IPS-20b (cell line): ENCODE results near the gene GMPPB.
"Not testable (repeated sequence)": the region's sequence is repeated elsewhere in the genome, so short reads cannot be mapped to it uniquely, and the experiment has no call there.

Source experiments
- H3K27ac ChIP-seq: one replicate; pipeline ENCODE4 v1.5.1; 2013; ENCODE audit warnings: low read length
- H3K27me3 ChIP-seq: 2 replicates; pipeline ENCODE4 v1.6.1; 2013; ENCODE audit warnings: mild to moderate bottlenecking, low read length, inconsistent platforms; ENCODE audit not compliant: insufficient read depth
- H3K36me3 ChIP-seq: 2 replicates; pipeline ENCODE4 v1.6.1; 2013; ENCODE audit warnings: low read depth, mild to moderate bottlenecking, inconsistent platforms, low read length, moderate library complexity; ENCODE audit not compliant: insufficient read depth
- H3K4me1 ChIP-seq: 2 replicates; pipeline ENCODE4 v1.6.1; 2013; ENCODE audit warnings: mild to moderate bottlenecking, control low read depth, inconsistent platforms, low read length, moderate library complexity; ENCODE audit not compliant: insufficient read depth
- H3K4me3 ChIP-seq: 2 replicates; pipeline ENCODE4 v1.5.1; 2013; ENCODE audit warnings: mild to moderate bottlenecking, low read length, inconsistent platforms
- H3K9ac ChIP-seq: 2 replicates; pipeline ENCODE4 v1.6.1; 2013; ENCODE audit warnings: low read depth, mild to moderate bottlenecking, inconsistent platforms, low read length, moderate library complexity
- H3K9me3 ChIP-seq: 2 replicates; pipeline ENCODE4 v1.6.1; 2013; ENCODE audit warnings: mild to moderate bottlenecking, low read depth, low read length, inconsistent platforms; ENCODE audit not compliant: insufficient read depth

The GMPPB gene

DNA sequence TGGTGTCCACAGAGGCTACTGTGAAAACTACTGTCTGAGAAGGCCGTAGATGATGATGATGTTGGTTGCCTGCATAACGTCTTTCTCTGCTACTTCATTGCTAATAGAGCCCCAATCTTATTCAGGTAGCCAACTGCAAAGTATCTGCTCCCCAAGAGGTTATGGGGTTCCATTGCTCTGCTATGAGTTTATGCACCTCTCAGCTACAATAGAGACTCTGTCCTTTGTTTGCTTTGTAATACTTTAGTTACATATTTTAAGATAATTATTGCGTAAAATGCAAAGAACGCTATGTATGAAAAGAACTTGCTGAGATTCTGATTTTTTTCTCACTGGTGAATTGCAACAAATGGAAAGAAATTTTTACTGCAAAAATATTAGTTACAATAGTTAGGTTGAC lies 27.8 kb upstream of the GMPPB start:
- Histone ChIP-seq H3K9me3 (no peaks in the 10 kb centered on the region), H3K27ac (no peak overlapping the region), H3K4me1 (no peaks in the 10 kb centered on the region; the same call in 1 of the 2 replicates), H3K27me3 (no peaks in the 10 kb centered on the region), H3K9ac (no peak overlapping the region), H3K36me3 (peaks cover 17% of the 10 kb centered on the region), H3K4me3 (no peak overlapping the region)

DNA sequence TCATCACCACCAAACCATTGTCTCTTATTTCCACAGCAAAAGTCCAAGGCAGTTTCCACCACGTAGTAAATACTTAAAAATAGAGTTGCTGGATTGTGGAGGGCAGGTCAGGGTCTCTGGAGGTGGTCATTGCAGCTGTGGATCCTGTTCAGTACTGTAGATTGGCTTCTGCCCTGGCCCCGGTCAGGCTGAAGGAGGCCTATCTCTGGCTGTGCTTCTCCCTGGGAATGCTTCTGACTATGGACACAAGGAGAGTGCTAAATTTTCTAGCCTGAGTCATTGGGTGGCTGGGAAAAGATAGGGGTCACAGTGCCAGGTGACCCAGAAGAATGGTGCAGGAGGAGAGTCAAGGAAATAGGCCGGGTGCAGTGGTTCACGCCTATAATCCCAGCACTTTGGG lies 26.3 kb upstream of the GMPPB start:
- Histone ChIP-seq H3K9ac (no peak overlapping the region), H3K9me3 (no peaks in the 10 kb centered on the region), H3K27me3 (no peaks in the 10 kb centered on the region), H3K36me3 (peaks cover 21% of the 10 kb centered on the region), H3K4me1 (no peaks in the 10 kb centered on the region; the same call in 1 of the 2 replicates), H3K4me3 (no peak overlapping the region), H3K27ac (no peak overlapping the region)

- not testable (repeated sequence) for H3K4me1 ChIP-seq, H3K9ac ChIP-seq, H3K4me3 ChIP-seq, H3K27ac ChIP-seq, H3K27me3 ChIP-seq, H3K9me3 ChIP-seq
- H3K36me3 ChIP-seq = peaks cover 26% of the 10 kb centered on the region
These were observed 25.1 kb upstream of the GMPPB start for GRCh38 chr3:49748874-49749273.

DNA sequence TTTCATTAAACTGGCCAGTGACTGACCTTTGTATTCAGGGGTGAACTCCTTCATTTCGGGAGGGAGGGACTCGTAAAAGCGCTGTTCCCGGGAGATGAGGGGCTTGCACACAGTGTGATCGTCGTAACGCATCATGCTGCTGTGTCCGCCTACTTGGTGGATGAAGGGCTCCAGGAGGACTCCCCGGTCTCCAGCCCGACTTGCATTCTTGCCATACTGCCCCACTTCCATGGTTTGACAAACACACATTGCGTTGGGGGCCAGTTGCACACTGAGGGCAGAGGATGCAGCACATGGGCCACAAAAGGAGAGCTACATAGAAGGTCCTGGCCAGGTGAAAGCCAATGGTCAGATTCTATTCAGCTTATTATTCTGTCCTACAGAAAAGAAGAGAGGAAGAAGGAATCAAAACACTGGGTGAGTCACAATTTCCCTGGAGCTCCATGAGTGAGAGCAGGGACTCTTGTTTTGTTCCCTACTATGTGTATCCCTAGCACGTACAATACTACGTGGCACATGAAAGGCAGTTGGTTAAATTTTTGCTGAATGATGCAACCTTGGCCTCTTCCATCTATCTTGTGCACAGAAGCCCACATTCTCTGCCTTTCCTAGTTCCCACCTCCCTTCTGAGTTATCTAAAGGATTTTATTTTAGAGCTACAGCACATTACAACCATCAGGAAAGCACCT lies 24.2 kb upstream of the GMPPB start:
- Histone ChIP-seq H3K9me3 (no peaks in the 10 kb centered on the region), H3K27ac (no peak overlapping the region), H3K36me3 (peaks cover 26% of the 10 kb centered on the region), H3K4me3 (no peak overlapping the region), H3K4me1 (no peaks in the 10 kb centered on the region; the same call in 1 of the 2 replicates), H3K9ac (no peak overlapping the region; the same call in 1 of the 2 replicates), H3K27me3 (no peaks in the 10 kb centered on the region)

GRCh38 chr3:49745986-49746385 lies 22.2 kb upstream of the GMPPB start:
- no peaks in the 10 kb centered on the region for H3K27me3 ChIP-seq
- no peaks in the 10 kb centered on the region for H3K9me3 ChIP-seq
- no peaks in the 10 kb centered on the region; the same call in 1 of the 2 replicates for H3K4me1 ChIP-seq
- no peak overlapping the region for H3K27ac ChIP-seq
- H3K36me3 ChIP-seq = peaks cover 26% of the 10 kb centered on the region
- no peak overlapping the region for H3K4me3 ChIP-seq
- no peak overlapping the region for H3K9ac ChIP-seq

DNA sequence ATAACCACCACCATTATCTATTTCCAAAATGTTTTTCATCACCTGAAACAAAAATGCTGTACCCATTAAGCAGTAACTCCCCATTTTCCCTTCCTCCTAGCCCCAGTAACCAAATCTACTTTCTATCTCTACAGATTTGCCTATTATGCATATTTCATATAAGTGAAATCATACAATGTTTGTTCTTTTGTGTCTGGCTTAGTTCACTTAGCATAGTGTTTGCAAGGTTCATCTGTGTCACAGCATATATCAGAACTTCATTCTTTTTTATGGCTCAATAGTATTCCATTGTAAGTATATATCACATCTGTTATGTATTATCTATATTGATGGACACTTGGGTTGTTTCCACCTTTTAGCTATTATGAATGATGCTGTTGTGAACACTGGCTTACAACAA lies 16.7 kb upstream of the GMPPB start:
- H3K27ac ChIP-seq = no peak overlapping the region
- peaks cover 37% of the 10 kb centered on the region for H3K36me3 ChIP-seq
- no peak overlapping the region for H3K4me3 ChIP-seq
- H3K9me3 ChIP-seq = no peaks in the 10 kb centered on the region
- H3K9ac ChIP-seq = no peak overlapping the region
- no peaks in the 10 kb centered on the region for H3K4me1 ChIP-seq
- no peaks in the 10 kb centered on the region for H3K27me3 ChIP-seq

- no peaks in the 10 kb centered on the region for H3K4me1 ChIP-seq
- no peak overlapping the region for H3K9ac ChIP-seq
- peaks cover 48% of the 10 kb centered on the region for H3K36me3 ChIP-seq
- no peaks in the 10 kb centered on the region for H3K27me3 ChIP-seq
- no peak overlapping the region for H3K27ac ChIP-seq
- no peaks in the 10 kb centered on the region for H3K9me3 ChIP-seq
- H3K4me3 ChIP-seq = no peak overlapping the region
These were observed 14.4 kb upstream of the GMPPB start for GRCh38 chr3:49738067-49738713.

- H3K9ac ChIP-seq = no peak overlapping the region
- no peaks in the 10 kb centered on the region for H3K27me3 ChIP-seq
- peaks cover 79% of the 10 kb centered on the region for H3K36me3 ChIP-seq
- no peak overlapping the region for H3K27ac ChIP-seq
- no peaks in the 10 kb centered on the region for H3K9me3 ChIP-seq
- H3K4me1 ChIP-seq = no peaks in the 10 kb centered on the region
- H3K4me3 ChIP-seq = no peak overlapping the region
These were observed 11.0 kb upstream of the GMPPB start for GRCh38 chr3:49734752-49735151.

DNA sequence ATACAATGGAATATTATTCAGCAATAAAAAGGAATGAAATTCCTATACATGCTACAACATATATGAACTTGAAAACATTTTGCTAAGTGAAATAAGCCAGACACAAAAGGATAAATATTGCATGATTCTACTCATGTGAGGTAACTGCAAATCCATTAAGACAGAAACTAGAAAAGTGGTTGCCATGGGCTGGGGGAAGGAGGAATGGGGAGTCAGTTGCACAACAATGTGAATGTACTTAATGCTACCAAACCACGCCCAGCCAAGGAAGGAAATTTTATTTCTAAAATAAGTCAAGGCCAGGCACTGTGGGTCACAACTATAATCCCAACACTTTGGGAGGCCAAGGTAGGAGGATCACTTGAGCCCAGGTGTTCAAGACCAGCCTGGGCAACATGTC lies 9.8 kb upstream of the GMPPB start:
- peaks cover 73% of the 10 kb centered on the region for H3K36me3 ChIP-seq
- no peaks in the 10 kb centered on the region for H3K9me3 ChIP-seq
- H3K4me3 ChIP-seq = no peak overlapping the region
- no peaks in the 10 kb centered on the region for H3K4me1 ChIP-seq
- H3K27me3 ChIP-seq = no peaks in the 10 kb centered on the region
- no peak overlapping the region for H3K27ac ChIP-seq
- no peak overlapping the region for H3K9ac ChIP-seq

GRCh38 chr3:49732597-49732996 lies 8.8 kb upstream of the GMPPB start:
- no peak overlapping the region for H3K27ac ChIP-seq
- H3K27me3 ChIP-seq = no peaks in the 10 kb centered on the region
- peaks cover 71% of the 10 kb centered on the region for H3K36me3 ChIP-seq
- no peak overlapping the region for H3K9ac ChIP-seq
- H3K9me3 ChIP-seq = no peaks in the 10 kb centered on the region
- H3K4me3 ChIP-seq = no peak overlapping the region
- no peaks in the 10 kb centered on the region for H3K4me1 ChIP-seq

DNA sequence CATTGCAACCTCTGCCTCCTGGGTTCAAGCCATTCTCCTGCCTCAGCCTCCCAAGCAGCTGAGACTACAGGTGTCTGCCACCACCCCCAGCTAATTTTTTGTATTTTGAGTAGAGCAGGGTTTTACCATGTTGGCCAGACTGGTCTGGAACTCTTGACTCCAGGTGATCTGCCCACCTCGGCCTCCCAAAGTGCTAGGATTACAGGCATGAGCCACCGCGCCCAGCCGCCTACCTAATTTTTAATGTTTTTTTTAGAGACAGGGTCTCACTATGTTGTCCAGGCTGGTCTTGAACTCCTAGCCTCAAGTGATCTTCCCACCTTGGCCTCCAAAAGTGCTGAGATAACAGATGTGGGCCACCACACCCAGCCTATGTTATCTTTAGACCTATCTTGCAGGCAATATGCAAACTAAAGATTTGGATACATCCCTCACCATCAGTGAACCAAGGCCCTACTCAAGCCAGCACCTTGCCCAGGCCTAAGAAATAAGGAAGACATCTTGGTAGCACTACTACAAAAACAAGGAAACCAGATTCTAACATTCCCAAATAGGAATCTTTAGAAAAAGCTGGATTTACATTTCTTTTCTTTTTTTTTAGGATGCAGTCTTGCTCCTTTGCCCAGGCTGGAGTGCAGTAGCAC lies 6.3 kb upstream of the GMPPB start:
- peaks cover 73% of the 10 kb centered on the region for H3K36me3 ChIP-seq
- H3K4me1 ChIP-seq = no peaks in the 10 kb centered on the region
- no peaks in the 10 kb centered on the region for H3K27me3 ChIP-seq
- no peaks in the 10 kb centered on the region for H3K9me3 ChIP-seq
- no peak overlapping the region for H3K4me3 ChIP-seq
- no peak overlapping the region for H3K27ac ChIP-seq
- H3K9ac ChIP-seq = no peak overlapping the region

DNA sequence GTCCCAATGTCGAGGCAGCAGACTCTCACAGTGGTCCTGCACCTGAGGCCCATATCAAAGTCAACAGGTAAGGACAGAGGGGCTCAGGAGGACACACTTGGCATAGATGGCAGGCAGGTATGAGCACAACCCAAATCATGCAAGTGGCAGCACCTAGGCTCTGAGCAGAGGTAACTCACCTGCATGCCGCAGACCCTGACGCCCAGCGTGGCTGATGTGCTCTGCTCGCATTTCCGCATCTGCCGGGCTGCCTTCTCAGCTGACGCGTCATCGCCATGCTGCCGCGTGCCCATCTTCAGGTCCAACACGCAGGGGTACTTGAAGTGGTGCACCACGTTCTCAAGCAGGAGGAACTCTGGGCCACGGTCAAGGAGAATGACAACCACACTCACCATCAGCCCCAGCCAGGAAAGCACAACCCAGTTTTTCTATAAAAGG lies 4.2 kb upstream of the GMPPB start:
- peaks cover 4% of the 10 kb centered on the region; the same call in 1 of the 2 replicates for H3K4me1 ChIP-seq
- H3K27me3 ChIP-seq = no peaks in the 10 kb centered on the region
- H3K36me3 ChIP-seq = peaks cover 57% of the 10 kb centered on the region
- no peak overlapping the region for H3K9ac ChIP-seq
- H3K9me3 ChIP-seq = no peaks in the 10 kb centered on the region
- no peak overlapping the region for H3K27ac ChIP-seq
- no peak overlapping the region for H3K4me3 ChIP-seq
